Breast epithelium (tissue), 4 donors: ENCODE measurements around the gene C22orf31. TPM values are rescaled to one million over a fixed set of nuclear protein-coding genes. Genes with fewer than 3 reads are reported as not detected.

Experiments used
- DNase-seq, 2 donors: peaks; one replicate each; pipeline ENCODE4 v3.0.0-alpha.2; 2019; ENCODE audit warnings: low spot score in 2 of 2
- H3K27ac ChIP-seq, 2 donors: fragments of 200-600 bp; sonication (generic) in 1 of 2; one replicate each; pipeline ENCODE4 v1.5.1; 2016 to 2019; ENCODE audit warnings: mild to moderate bottlenecking in 1 of 2
- H3K27me3 ChIP-seq, 2 donors: fragments of 200-600 bp; sonication (generic) in 1 of 2; one replicate each; pipeline versions ENCODE4 v1.5.1 to v1.6.0; 2017 to 2019; ENCODE audit warnings: control low read depth in 1 of 2, mild to moderate bottlenecking in 1 of 2
- H3K36me3 ChIP-seq: fragments of 200-600 bp; one replicate; pipeline ENCODE4 v1.5.1; 2019
- H3K4me1 ChIP-seq, 2 donors: fragments of 200-600 bp; sonication (generic); one replicate each; pipeline ENCODE4 v1.5.1; 2016 to 2019; ENCODE audit warnings: control low read depth in 1 of 2
- H3K4me3 ChIP-seq, 3 donors: fragments of 200-600 bp; sonication (generic); 1 replicate in 2 of 3; 2 replicates in 1 of 3; pipeline ENCODE4 v1.5.1; 2016 to 2019; ENCODE audit warnings: mild to moderate bottlenecking in 3 of 3, moderate library complexity in 2 of 3
- H3K9me3 ChIP-seq, 2 donors: fragments of 200-600 bp; sonication (generic) in 1 of 2; one replicate each; pipeline ENCODE4 v1.5.1; 2016 to 2019; ENCODE audit warnings: control low read depth in 1 of 2
- POLR2A ChIP-seq: fragments of 450-650 bp; IDR thresholded peaks from one replicate; pipeline ENCODE4 v1.6.1; 2016; ENCODE audit warnings: antibody characterized with exemption, mild to moderate bottlenecking, moderate library complexity
- POLR2AphosphoS5 ChIP-seq, 3 donors: sonication (generic); formaldehyde crosslinking; IDR thresholded peaks; one replicate each; pipeline ENCODE4 v1.6.1; 2017; ENCODE audit warnings: antibody characterized with exemption in 3 of 3
- intact Hi-C: fragments of 100-400 bp; cut with DNase I; formaldehyde crosslinking; loops from one replicate; pipeline ENCODE4 v1.15.1; 2023; ENCODE audit warnings: low total_unique reads
- total RNA-seq, 3 donors: library from RNA; depleted of rRNA; stranded (reverse); fragments of >200 nt; gene quantifications; one replicate each; pipeline ENCODE4 v1.1.0, GENCODE V29; 2016
- TF ChIP-seq, protein P1 (sequence below), 3 donors: fragments of 450-650 bp; IDR thresholded peaks; one replicate each; pipeline ENCODE4 v1.5.1; 2016 to 2017; ENCODE audit warnings: antibody characterized with exemption in 3 of 3, mild to moderate bottlenecking in 3 of 3, moderate library complexity in 3 of 3

C22orf31 gene
- total RNA-seq, 3 donors from 2014 or later, result 0.73 TPM; not detected in 2

DNA sequence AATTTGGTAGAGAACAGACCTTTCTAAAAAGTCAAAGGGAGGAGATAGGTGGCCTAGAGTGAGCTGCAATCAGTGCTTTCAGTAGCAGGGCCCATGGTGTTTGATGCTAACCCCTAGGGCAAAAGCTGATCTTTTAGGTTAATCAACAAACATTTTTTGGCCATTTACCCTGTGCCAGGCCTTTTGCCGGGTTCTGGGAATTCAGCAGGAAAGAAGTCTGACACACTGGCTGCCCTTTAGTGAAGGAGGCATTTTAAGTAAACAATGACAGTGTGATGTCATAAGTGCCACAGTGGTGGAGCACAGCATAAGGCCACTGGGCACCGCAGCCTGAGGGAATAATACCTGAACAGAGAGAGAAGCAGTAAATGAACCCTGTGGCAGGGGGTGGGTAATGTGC, 29.0 kb downstream of the C22orf31 start:
- Histone ChIP-seq H3K36me3 (no peaks in the 10 kb centered on the region), H3K27me3 (no peaks in the 10 kb centered on the region), H3K4me3 (no peak overlapping the region), H3K27ac (peak overlapping the region; percentile 86 to 92), H3K4me1 (no peaks in the 10 kb centered on the region), H3K9me3 (no peaks in the 10 kb centered on the region)
- TF ChIP-seq POLR2A, result no peak
- no peak for DNase-seq
- intact Hi-C loops, result no loop called here

DNA sequence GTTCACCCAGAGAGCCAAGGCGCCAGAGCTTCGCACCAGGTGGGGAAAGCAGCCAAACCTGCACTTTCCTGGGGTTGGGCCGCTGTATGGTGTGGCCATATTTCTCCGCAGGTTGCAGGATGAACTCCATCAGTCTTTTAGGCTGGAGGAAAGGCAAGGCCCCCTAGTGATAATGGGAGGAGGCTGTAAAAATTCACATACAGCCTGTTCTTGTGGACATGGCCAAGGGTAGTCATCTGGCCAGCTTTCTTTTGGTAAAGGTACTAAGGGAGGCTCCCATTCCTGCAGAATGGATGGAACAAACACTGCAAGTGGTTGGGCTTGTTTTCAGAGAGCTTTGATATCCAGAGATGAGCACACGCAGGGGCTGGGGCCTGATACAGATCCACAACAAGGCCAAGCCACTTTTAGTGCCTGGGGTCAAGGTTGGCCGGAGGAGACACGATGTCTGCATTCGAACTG, 29.6 kb downstream of the C22orf31 start:
- no peak overlapping the region for H3K4me3 ChIP-seq
- TF ChIP-seq, protein P1, sequence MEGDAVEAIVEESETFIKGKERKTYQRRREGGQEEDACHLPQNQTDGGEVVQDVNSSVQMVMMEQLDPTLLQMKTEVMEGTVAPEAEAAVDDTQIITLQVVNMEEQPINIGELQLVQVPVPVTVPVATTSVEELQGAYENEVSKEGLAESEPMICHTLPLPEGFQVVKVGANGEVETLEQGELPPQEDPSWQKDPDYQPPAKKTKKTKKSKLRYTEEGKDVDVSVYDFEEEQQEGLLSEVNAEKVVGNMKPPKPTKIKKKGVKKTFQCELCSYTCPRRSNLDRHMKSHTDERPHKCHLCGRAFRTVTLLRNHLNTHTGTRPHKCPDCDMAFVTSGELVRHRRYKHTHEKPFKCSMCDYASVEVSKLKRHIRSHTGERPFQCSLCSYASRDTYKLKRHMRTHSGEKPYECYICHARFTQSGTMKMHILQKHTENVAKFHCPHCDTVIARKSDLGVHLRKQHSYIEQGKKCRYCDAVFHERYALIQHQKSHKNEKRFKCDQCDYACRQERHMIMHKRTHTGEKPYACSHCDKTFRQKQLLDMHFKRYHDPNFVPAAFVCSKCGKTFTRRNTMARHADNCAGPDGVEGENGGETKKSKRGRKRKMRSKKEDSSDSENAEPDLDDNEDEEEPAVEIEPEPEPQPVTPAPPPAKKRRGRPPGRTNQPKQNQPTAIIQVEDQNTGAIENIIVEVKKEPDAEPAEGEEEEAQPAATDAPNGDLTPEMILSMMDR (IDR thresholded peaks at IDR 0.05), result no peak
- TF ChIP-seq POLR2AphosphoS5 (IDR thresholded peaks at IDR 0.05), result no peak
- no peak for TF ChIP-seq POLR2A
- intact Hi-C loops, result no loop called here
- no peaks in the 10 kb centered on the region for H3K4me1 ChIP-seq
- H3K27ac ChIP-seq, result peak overlapping the region; percentile 86 to 92
- H3K9me3 ChIP-seq, result no peaks in the 10 kb centered on the region
- H3K36me3 ChIP-seq, result no peaks in the 10 kb centered on the region
- DNase-seq, result no peak
- H3K27me3 ChIP-seq, result no peaks in the 10 kb centered on the region

DNA sequence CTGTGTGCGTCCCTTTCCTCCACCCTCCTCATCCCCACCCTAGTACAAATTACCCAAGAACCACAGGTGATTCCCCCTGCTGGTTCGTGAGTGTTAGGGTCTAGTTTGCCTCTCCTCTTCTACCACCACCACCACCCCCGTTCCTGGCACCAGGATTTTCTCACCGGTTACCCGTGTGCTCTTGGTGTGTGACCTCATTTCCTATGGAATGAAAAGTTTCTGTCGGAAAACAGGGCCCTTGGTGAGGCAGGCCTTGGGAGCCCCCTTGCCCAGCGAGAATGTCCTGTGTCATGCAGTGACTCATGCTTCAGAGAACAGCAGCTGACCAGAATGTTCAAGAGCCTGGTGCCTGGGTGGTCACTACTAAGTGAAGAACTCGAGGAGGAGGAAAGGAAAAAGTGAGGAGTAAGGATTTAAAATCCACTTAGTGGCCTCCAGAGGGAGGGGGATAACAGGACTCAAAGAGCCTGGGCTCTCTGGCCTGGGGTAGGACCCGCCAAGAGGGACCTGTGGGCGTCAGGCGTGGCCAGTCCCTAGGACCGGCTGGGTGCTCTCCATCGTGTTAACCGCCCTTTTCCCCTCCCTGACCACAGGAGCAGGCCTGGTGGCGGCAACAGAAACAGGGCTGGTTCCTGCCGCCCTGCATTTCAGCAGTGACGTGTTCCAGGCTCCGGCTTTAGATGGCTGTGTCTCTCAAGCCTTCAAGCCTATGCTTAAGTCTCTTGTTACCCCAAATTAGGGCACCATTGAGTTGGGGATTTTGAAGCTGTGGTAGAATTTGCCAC, 30.2 kb downstream of the C22orf31 start:
- intact Hi-C loops, result no loop called here
- H3K4me3 ChIP-seq, result peak overlapping the region; percentile 40 to 67 (median 56)

DNA sequence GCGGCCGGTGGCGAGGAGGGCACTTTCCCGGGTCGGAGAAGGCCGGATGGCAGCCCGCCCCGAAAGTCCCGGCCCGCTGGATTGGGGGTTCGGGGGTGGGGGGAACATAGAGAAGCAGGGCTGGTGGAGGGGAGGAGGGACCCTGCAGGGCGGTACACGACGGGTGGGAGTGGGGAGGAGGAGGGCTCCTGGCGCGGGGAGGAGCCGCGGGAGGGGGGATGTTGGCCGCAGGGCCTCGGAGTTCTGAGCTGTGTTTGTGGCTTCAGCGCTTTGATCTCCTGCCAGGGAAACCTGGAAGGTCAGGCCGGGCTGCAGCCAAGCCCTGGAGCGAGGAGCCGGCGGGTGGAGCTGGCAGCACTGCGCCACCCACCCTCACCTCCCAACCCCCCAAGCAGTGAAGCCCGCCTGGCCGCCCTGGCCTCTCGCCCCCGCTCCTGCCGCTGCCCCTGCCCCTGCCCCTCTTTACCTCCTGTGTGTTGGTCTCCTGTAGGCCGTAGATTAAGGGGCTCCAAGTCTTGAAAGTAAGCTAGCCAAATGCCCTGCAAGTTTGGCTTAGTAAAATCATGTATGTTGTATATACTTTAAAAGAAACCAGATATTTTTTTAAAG, 30.9 kb downstream of the C22orf31 start:
- peak overlapping the region; percentile 86 to 92 for H3K27ac ChIP-seq
- H3K4me3 ChIP-seq, result peak overlapping the region; percentile 40 to 67 (median 56)
- peak; percentile 57 to 74 for DNase-seq

More for the DNA sequence above, 30.2 kb downstream of the C22orf31 start:
- Histone ChIP-seq H3K27me3 (no peaks in the 10 kb centered on the region), H3K4me1 (no peaks in the 10 kb centered on the region), H3K9me3 (no peaks in the 10 kb centered on the region), H3K27ac (peak overlapping the region; percentile 86 to 92), H3K36me3 (no peaks in the 10 kb centered on the region)
- TF ChIP-seq, protein P1 (IDR thresholded peaks at IDR 0.05), result peak in 2 of 3 donors; percentile 9 to 27
- TF ChIP-seq POLR2A, result no peak
- peak; percentile 8 to 54 (median 48) for TF ChIP-seq POLR2AphosphoS5 (IDR thresholded peaks at IDR 0.05)
- DNase-seq, result peak in 1 of 2 donors; percentile 55

DNA sequence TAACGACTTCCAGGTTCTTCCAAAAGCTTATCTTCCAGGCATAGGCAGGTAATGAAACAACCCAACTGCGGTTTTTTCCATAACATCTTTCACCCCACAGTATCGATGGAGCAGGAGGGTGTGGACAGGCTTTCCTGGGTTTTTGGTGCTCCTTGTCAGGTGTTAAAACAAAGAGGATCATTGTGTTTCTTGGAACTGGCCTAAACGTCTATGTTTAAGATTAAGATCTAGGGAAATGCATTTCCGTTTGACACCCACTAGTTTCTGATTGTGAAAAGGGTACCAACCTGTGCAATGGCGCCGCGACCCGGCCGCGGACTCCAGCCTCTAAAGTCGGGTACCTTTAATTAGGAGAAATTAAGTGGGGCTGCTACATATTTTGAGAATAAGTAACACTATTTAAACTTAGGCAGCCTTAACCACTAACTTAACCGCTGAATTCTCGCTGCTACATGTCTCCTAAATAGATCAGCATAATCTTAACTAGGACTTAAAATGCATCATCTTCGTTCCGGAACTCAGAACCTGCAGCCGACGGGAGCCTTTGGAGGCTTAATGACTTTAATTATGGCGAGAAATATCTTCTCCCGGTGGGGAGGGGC, 31.5 kb downstream of the C22orf31 start:
- TF ChIP-seq POLR2AphosphoS5 (IDR thresholded peaks at IDR 0.05), result no peak
- TF ChIP-seq, protein P1 (IDR thresholded peaks at IDR 0.05), result no peak
- intact Hi-C loops, result loop anchor here (1.0 kb wide), 1 partner anchor 11 kb away; no protein-coding TSS in a partner anchor
- H3K27ac ChIP-seq, result peak overlapping the region; percentile 86 to 92

More for the DNA sequence above, 30.9 kb downstream of the C22orf31 start:
- H3K27me3 ChIP-seq, result no peaks in the 10 kb centered on the region
- no peaks in the 10 kb centered on the region for H3K36me3 ChIP-seq
- intact Hi-C loops, result loop anchor here (1.0 kb wide), 1 partner anchor 11 kb away; no protein-coding TSS in a partner anchor
- H3K4me1 ChIP-seq, result no peaks in the 10 kb centered on the region
- TF ChIP-seq POLR2A (no peak), POLR2AphosphoS5 (IDR thresholded peaks at IDR 0.05) (no peak)
- TF ChIP-seq, protein P1 (IDR thresholded peaks at IDR 0.05), result no peak
- H3K9me3 ChIP-seq, result no peaks in the 10 kb centered on the region

More for the DNA sequence above, 31.5 kb downstream of the C22orf31 start:
- Histone ChIP-seq H3K9me3 (no peaks in the 10 kb centered on the region), H3K36me3 (no peaks in the 10 kb centered on the region), H3K27me3 (no peaks in the 10 kb centered on the region), H3K4me3 (peak overlapping the region; percentile 40 to 67 (median 56)), H3K4me1 (no peaks in the 10 kb centered on the region)
- no peak for DNase-seq
